Measurements from ENCODE around the gene CNN2. TPM values are rescaled to one million over a fixed set of nuclear protein-coding genes. Genes with fewer than 3 reads are reported as not detected.

CNN2 gene
- total and polyA plus RNA-seq, 2 experiments from 2014 or later, result 115 to 247 TPM

- Histone ChIP-seq H3K4me3 (no peak overlapping the region), H4K20me1 (ENCODE audit: insufficient read depth, poor library complexity, severe bottlenecking) (no peaks in the 10 kb centered on the region), H3K27me3 (no peaks in the 10 kb centered on the region), H3K36me3 (replicated peaks; ENCODE audit: insufficient read depth, low read depth) (no peaks in the 10 kb centered on the region), H3K9me3 (ENCODE audit: low read depth) (no peaks in the 10 kb centered on the region), H2AFZ (no peak overlapping the region), H3K4me2 (no peak overlapping the region), H3K4me1 (ENCODE audit: insufficient read depth) (no peaks in the 10 kb centered on the region), H3K27ac (no peak overlapping the region), H3K9me2 (replicated peaks; ENCODE audit: insufficient read depth) (no peaks in the 10 kb centered on the region), H3K79me2 (peaks cover 8% of the 10 kb centered on the region)
- 93% methylated on average over 25 of the region's 25 CpGs for WGBS (ENCODE audit: low lambda C conversion rate, missing lambda C conversion rate)
- TF ChIP-seq CTCF (IDR thresholded peaks at IDR 0.05; ENCODE audit: poor library complexity), result peak; percentile 12
- no peak for TF ChIP-seq EZH2phosphoT487 (IDR thresholded peaks at IDR 0.05; ENCODE audit: low read depth, severe bottlenecking, unreplicated experiment)
- DNase-seq (ENCODE audit: low spot score), result no peak
These were observed 36.9 kb upstream of the CNN2 start for GRCh38 chr19:989381-990081.

GRCh38 chr19:990119-990571 is 36.3 kb upstream of the CNN2 start:
- Histone ChIP-seq H3K4me3 (no peak overlapping the region), H3K27me3 (no peaks in the 10 kb centered on the region), H3K4me1 (ENCODE audit: insufficient read depth) (no peaks in the 10 kb centered on the region), H2AFZ (no peak overlapping the region), H3K36me3 (replicated peaks; ENCODE audit: insufficient read depth, low read depth) (no peaks in the 10 kb centered on the region), H3K9me2 (replicated peaks; ENCODE audit: insufficient read depth) (no peaks in the 10 kb centered on the region), H3K27ac (no peak overlapping the region), H4K20me1 (ENCODE audit: insufficient read depth, poor library complexity, severe bottlenecking) (no peaks in the 10 kb centered on the region), H3K79me2 (peaks cover 2% of the 10 kb centered on the region), H3K4me2 (no peak overlapping the region), H3K9me3 (ENCODE audit: low read depth) (no peaks in the 10 kb centered on the region)
- DNase-seq (ENCODE audit: low spot score), result no peak
- TF ChIP-seq EZH2 (IDR thresholded peaks at IDR 0.05; ENCODE audit: borderline replicate concordance) (no peak), CTCF (IDR thresholded peaks at IDR 0.05; ENCODE audit: poor library complexity) (no peak), EZH2phosphoT487 (IDR thresholded peaks at IDR 0.05; ENCODE audit: low read depth, severe bottlenecking, unreplicated experiment) (no peak)
- WGBS (ENCODE audit: low lambda C conversion rate, missing lambda C conversion rate), result 83% methylated on average over 27 of the region's 27 CpGs

- Histone ChIP-seq H4K20me1 (ENCODE audit: insufficient read depth, poor library complexity, severe bottlenecking) (no peaks in the 10 kb centered on the region), H3K9me2 (replicated peaks; ENCODE audit: insufficient read depth) (no peaks in the 10 kb centered on the region), H3K36me3 (replicated peaks; ENCODE audit: insufficient read depth, low read depth) (no peaks in the 10 kb centered on the region), H3K79me2 (no peaks in the 10 kb centered on the region), H3K4me1 (ENCODE audit: insufficient read depth) (no peaks in the 10 kb centered on the region), H2AFZ (no peak overlapping the region), H3K4me2 (no peak overlapping the region), H3K9me3 (ENCODE audit: low read depth) (no peaks in the 10 kb centered on the region), H3K27me3 (peaks cover 4% of the 10 kb centered on the region), H3K27ac (no peak overlapping the region), H3K4me3 (no peak overlapping the region)
- 95% methylated on average over 23 of the region's 23 CpGs for WGBS (ENCODE audit: low lambda C conversion rate, missing lambda C conversion rate)
- no peak for DNase-seq (ENCODE audit: low spot score)
- no peak for TF ChIP-seq EZH2phosphoT487 (IDR thresholded peaks at IDR 0.05; ENCODE audit: low read depth, severe bottlenecking, unreplicated experiment)
- no peak for TF ChIP-seq CTCF (IDR thresholded peaks at IDR 0.05; ENCODE audit: poor library complexity)
- no peak for TF ChIP-seq EZH2 (IDR thresholded peaks at IDR 0.05; ENCODE audit: borderline replicate concordance)
These were observed 35.7 kb upstream of the CNN2 start for GRCh38 chr19:990746-991145.
